Measurements from ENCODE around the gene KRT5. TPM values are rescaled to one million over a fixed set of nuclear protein-coding genes. Genes with fewer than 3 reads are reported as not detected.

KRT5 gene
- total RNA-seq, 2 donors from 2014 or later = 0.52 to 2.0 TPM

GRCh38 chr12:52523824-52524223 is 3.6 kb upstream of the KRT5 start:
- Histone ChIP-seq H3K27ac (no peak overlapping the region), H3K27me3 (no peaks in the 10 kb centered on the region), H3K9me3 (no peaks in the 10 kb centered on the region), H3K4me1 (peaks cover 35% of the 10 kb centered on the region), H3K4me3 (no peak overlapping the region), H3K36me3 (replicated peaks in 1 of 2; ENCODE audit: insufficient read depth in 1 of 2, low read depth in 2 of 2) (no peaks in the 10 kb centered on the region)
- WGBS, 2 donors = 88 to 89% methylated on average over 4 of the region's 4 CpGs
- intact Hi-C loops (cut with DNase I) = no loop called here
- DNase-seq = no peak
- TF ChIP-seq POLR2A (IDR thresholded peaks at IDR 0.05) = no peak
- TF ChIP-seq CTCF (IDR thresholded peaks at IDR 0.05) = no peak
- no peak for ATAC-seq

GRCh38 chr12:52522346-52523011 is 2.3 kb upstream of the KRT5 start:
- Histone ChIP-seq H3K27me3 (no peaks in the 10 kb centered on the region), H3K36me3 (replicated peaks in 1 of 2; ENCODE audit: insufficient read depth in 1 of 2, low read depth in 2 of 2) (no peaks in the 10 kb centered on the region), H3K4me1 (peaks cover 30% of the 10 kb centered on the region), H3K27ac (peak overlapping the region in 3 of 4 donors; percentile 65 to 76 (median 68)), H3K9me3 (no peaks in the 10 kb centered on the region), H3K4me3 (no peak overlapping the region)
- ATAC-seq = peak; percentile 69
- TF ChIP-seq CTCF (IDR thresholded peaks at IDR 0.05) = no peak
- peak in 2 of 3 donors; percentile 15 to 17 for TF ChIP-seq POLR2A (IDR thresholded peaks at IDR 0.05)
- intact Hi-C loops (cut with DNase I) = no loop called here
- 58 to 68% methylated on average over 5 to 10 of the region's 10 CpGs for WGBS, 2 donors
- DNase-seq = peak; percentile 41 to 73 (median 58)

GRCh38 chr12:52521568-52522266 is 1.5 kb upstream of the KRT5 start:
- no peaks in the 10 kb centered on the region for H3K9me3 ChIP-seq
- H3K27me3 ChIP-seq = no peaks in the 10 kb centered on the region
- WGBS, 2 donors = 75 to 86% methylated on average over 7 to 10 of the region's 10 CpGs
- DNase-seq (no peak), ATAC-seq (no peak)
- H3K27ac ChIP-seq = peak overlapping the region in 3 of 4 donors; percentile 65 to 76 (median 68)
- no peaks in the 10 kb centered on the region for H3K36me3 ChIP-seq (replicated peaks in 1 of 2; ENCODE audit: insufficient read depth in 1 of 2, low read depth in 2 of 2)
- H3K4me1 ChIP-seq = peaks cover 30% of the 10 kb centered on the region
- TF ChIP-seq POLR2A (IDR thresholded peaks at IDR 0.05) (no peak), CTCF (IDR thresholded peaks at IDR 0.05) (no peak)
- intact Hi-C loops (cut with DNase I) = no loop called here
- H3K4me3 ChIP-seq = no peak overlapping the region

GRCh38 chr12:52521175-52521567 is 977 bp upstream of the KRT5 start:
- no peaks in the 10 kb centered on the region for H3K36me3 ChIP-seq (replicated peaks in 1 of 2; ENCODE audit: insufficient read depth in 1 of 2, low read depth in 2 of 2)
- ATAC-seq (peak; percentile 71), DNase-seq (peak; percentile 52 to 82 (median 74))
- peak overlapping the region in 3 of 4 donors; percentile 65 to 76 (median 68) for H3K27ac ChIP-seq
- no peaks in the 10 kb centered on the region for H3K9me3 ChIP-seq
- no peak for TF ChIP-seq CTCF (IDR thresholded peaks at IDR 0.05)
- TF ChIP-seq POLR2A (IDR thresholded peaks at IDR 0.05) = no peak
- intact Hi-C loops (cut with DNase I) = no loop called here
- 34 to 40% methylated on average over 3 to 10 of the region's 10 CpGs for WGBS, 2 donors
- H3K27me3 ChIP-seq = no peaks in the 10 kb centered on the region
- peaks cover 30% of the 10 kb centered on the region for H3K4me1 ChIP-seq
- H3K4me3 ChIP-seq = no peak overlapping the region

Data from body of pancreas (tissue), 4 donors.